Progenitor cell of endocrine pancreas (in vitro differentiated cells): Measurements from ENCODE around the gene PAX2. TPM values are rescaled to one million over a fixed set of nuclear protein-coding genes. Genes with fewer than 3 reads are reported as not detected.

Source experiments
- DNase-seq: peaks from one replicate; pipeline ENCODE4 v3.0.0; 2021; ENCODE audit warnings: low spot score; ENCODE audit not compliant: unreplicated experiment
- H3K27ac Mint-ChIP-seq: 2 replicates; pipeline ENCODE4 v1.8.0; 2021; ENCODE audit warnings: mild to moderate bottlenecking, moderate library complexity, mixed read lengths
- H3K27me3 Mint-ChIP-seq: 2 replicates; pipeline ENCODE4 v1.8.0; 2021; ENCODE audit warnings: mixed read lengths
- H3K36me3 Mint-ChIP-seq: 2 replicates; pipeline ENCODE4 v1.8.0; 2022; ENCODE audit warnings: mixed read lengths; ENCODE audit not compliant: insufficient read depth
- H3K4me1 Mint-ChIP-seq: 2 replicates; pipeline ENCODE4 v1.8.0; 2021; ENCODE audit warnings: low read depth, mixed read lengths
- H3K4me3 Mint-ChIP-seq: 2 replicates; pipeline ENCODE4 v1.8.0; 2021; ENCODE audit warnings: low read depth, mild to moderate bottlenecking, moderate library complexity, mixed read lengths
- H3K9me3 Mint-ChIP-seq: 2 replicates; pipeline ENCODE4 v1.8.0; 2021; ENCODE audit warnings: low read depth, mixed read lengths
- CTCF ChIP-seq: fragments of 200-600 bp; sonication (generic); IDR thresholded peaks from one replicate; pipeline ENCODE4 v1.5.0; 2021; ENCODE audit warnings: antibody characterized with exemption, mild to moderate bottlenecking; ENCODE audit not compliant: unreplicated experiment
- total RNA-seq: library from RNA; stranded (reverse); gene quantifications from 2 replicates; pipeline ENCODE4 v1.2.1, GENCODE V29; 2021

PAX2 gene
- total RNA-seq, 1 donor from 2014 or later: not detected

- TF ChIP-seq CTCF: no peak
- Mint-ChIP-seq H3K9me3 (no peaks in the 10 kb centered on the region), H3K4me3 (no peak overlapping the region), H3K36me3 (no peaks in the 10 kb centered on the region), H3K4me1 (peaks cover 17% of the 10 kb centered on the region), H3K27me3 (peaks cover 72% of the 10 kb centered on the region), H3K27ac (no peak overlapping the region)
- no peak for DNase-seq
These were observed 80.8 kb downstream of the PAX2 start for GRCh38 chr10:100826031-100826651.

- H3K9me3 Mint-ChIP-seq: no peaks in the 10 kb centered on the region
- peaks cover 67% of the 10 kb centered on the region for H3K27me3 Mint-ChIP-seq
- no peak for TF ChIP-seq CTCF
- H3K36me3 Mint-ChIP-seq: no peaks in the 10 kb centered on the region
- H3K27ac Mint-ChIP-seq: no peak overlapping the region
- peaks cover 17% of the 10 kb centered on the region for H3K4me1 Mint-ChIP-seq
- peak overlapping the region; percentile 59 for H3K4me3 Mint-ChIP-seq
- no peak for DNase-seq
These were observed 81.2 kb downstream of the PAX2 start for GRCh38 chr10:100826661-100826982.

DNA sequence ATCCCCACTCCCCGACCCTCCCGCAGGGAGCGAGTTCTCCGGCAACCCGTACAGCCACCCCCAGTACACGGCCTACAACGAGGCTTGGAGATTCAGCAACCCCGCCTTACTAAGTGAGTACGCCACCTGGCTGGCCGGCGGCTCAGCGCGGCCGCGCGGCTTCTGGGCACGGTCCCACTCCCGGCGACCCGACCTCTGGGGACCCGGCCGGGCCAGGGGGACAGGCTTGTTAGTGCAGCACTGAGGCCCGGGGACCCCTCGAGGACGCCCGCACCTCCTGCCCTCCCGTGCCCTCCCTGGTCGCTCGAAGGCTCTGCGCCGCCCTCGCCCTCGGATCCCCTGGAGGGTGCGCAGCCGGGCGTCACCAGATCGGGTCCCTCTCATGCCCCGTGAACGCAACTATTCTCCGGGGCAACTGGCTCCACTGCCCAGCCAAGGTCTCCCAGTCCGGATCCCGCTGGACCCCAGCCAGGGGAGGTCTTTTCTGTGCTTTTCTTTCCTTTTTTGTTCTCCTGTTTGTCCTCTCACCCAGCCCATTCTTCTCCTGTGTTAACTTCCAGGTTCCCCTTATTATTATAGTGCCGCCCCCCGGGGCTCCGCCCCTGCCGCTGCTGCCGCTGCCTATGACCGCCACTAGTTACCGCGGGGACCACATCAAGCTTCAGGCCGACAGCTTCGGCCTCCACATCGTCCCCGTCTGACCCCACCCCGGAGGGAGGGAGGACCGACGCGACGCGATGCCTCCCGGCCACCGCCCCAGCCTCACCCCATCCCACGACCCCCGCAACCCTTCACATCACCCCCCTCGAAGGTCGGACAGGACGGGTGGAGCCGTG is 81.8 kb downstream of the PAX2 start:
- Mint-ChIP-seq H3K36me3 (no peaks in the 10 kb centered on the region), H3K4me3 (peak overlapping the region; percentile 59), H3K4me1 (peaks cover 17% of the 10 kb centered on the region), H3K27me3 (peaks cover 63% of the 10 kb centered on the region), H3K9me3 (no peaks in the 10 kb centered on the region), H3K27ac (no peak overlapping the region)
- DNase-seq: peak; percentile 29
- TF ChIP-seq CTCF: peak; percentile 43

DNA sequence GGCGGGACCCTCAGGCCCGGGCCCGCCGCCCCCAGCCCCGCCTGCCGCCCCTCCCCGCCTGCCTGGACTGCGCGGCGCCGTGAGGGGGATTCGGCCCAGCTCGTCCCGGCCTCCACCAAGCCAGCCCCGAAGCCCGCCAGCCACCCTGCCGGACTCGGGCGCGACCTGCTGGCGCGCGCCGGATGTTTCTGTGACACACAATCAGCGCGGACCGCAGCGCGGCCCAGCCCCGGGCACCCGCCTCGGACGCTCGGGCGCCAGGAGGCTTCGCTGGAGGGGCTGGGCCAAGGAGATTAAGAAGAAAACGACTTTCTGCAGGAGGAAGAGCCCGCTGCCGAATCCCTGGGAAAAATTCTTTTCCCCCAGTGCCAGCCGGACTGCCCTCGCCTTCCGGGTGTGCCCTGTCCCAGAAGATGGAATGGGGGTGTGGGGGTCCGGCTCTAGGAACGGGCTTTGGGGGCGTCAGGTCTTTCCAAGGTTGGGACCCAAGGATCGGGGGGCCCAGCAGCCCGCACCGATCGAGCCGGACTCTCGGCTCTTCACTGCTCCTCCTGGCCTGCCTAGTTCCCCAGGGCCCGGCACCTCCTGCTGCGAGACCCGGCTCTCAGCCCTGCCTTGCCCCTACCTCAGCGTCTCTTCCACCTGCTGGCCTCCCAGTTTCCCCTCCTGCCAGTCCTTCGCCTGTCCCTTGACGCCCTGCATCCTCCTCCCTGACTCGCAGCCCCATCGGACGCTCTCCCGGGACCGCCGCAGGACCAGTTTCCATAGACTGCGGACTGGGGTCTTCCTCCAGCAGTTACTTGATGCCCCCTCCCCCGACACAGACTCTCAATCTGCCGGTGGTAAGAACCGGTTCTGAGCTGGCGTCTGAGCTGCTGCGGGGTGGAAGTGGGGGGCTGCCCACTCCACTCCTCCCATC is 82.7 kb downstream of the PAX2 start:
- Mint-ChIP-seq H3K27ac (no peak overlapping the region), H3K27me3 (peaks cover 54% of the 10 kb centered on the region), H3K4me1 (peaks cover 17% of the 10 kb centered on the region), H3K4me3 (peak overlapping the region; percentile 58), H3K9me3 (no peaks in the 10 kb centered on the region), H3K36me3 (no peaks in the 10 kb centered on the region)
- no peak for TF ChIP-seq CTCF
- DNase-seq: peak; percentile 51

DNA sequence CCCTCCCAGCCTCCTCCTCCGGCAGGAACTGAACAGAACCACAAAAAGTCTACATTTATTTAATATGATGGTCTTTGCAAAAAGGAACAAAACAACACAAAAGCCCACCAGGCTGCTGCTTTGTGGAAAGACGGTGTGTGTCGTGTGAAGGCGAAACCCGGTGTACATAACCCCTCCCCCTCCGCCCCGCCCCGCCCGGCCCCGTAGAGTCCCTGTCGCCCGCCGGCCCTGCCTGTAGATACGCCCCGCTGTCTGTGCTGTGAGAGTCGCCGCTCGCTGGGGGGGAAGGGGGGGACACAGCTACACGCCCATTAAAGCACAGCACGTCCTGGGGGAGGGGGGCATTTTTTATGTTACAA is 83.3 kb downstream of the PAX2 start:
- Mint-ChIP-seq H3K36me3 (no peaks in the 10 kb centered on the region), H3K4me1 (peaks cover 17% of the 10 kb centered on the region), H3K9me3 (no peaks in the 10 kb centered on the region), H3K4me3 (peak overlapping the region; percentile 58), H3K27ac (no peak overlapping the region), H3K27me3 (peaks cover 48% of the 10 kb centered on the region)
- TF ChIP-seq CTCF: no peak
- no peak for DNase-seq
